HG03066 (cell line): Measurements from ENCODE around the gene ZNF266.

Experiments used
- ATAC-seq: cut with Tn5 transposase; IDR thresholded peaks from one replicate; pipeline ENCODE4 v1.9.1; 2021; ENCODE audit warnings: low read depth; ENCODE audit not compliant: unreplicated experiment

The ZNF266 gene

GRCh38 chr19:9435279-9436268 lies at the start of gene ZNF266:
Gene ZNF266 (minus strand): TSS chr19:9435573. CDS start chr19:9420089, 15,484 bp downstream.
- peak; percentile 83 for ATAC-seq

GRCh38 chr19:9485140-9485539 lies 49.8 kb upstream of the ZNF266 start:
- no peak for ATAC-seq

DNA sequence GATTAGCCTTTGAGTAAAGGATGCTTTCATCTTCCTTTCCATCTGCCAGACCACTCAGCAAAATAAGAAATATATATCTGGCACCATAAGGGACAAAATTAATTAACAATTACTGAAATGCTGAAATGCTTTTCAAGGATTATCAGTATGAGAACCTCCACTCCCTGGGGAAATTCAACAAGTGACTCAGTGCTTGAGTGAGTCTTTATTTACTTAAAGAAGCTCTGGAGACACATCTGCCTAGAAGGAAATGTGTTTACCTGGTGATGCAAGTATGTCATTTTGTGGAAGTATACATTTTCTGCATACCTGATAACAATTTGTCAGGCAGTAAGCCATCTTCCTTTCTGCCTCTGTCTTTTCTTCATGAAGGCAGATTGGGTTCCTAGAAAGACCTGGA lies 39.6 kb upstream of the ZNF266 start:
- ATAC-seq: no peak

- no peak for ATAC-seq
Measured at GRCh38 chr19:9467161-9467560, 31.8 kb upstream of the ZNF266 start.

- ATAC-seq: no peak
Measured at GRCh38 chr19:9461938-9462337, 26.6 kb upstream of the ZNF266 start.

- no peak for ATAC-seq
Measured at GRCh38 chr19:9456018-9456689, 20.8 kb upstream of the ZNF266 start.

GRCh38 chr19:9453953-9454352 lies 18.6 kb upstream of the ZNF266 start:
- no peak for ATAC-seq

GRCh38 chr19:9445037-9445436 lies 9.7 kb upstream of the ZNF266 start:
- no peak for ATAC-seq

- no peak for ATAC-seq
Measured at GRCh38 chr19:9436358-9436757, 985 bp upstream of the ZNF266 start.

DNA sequence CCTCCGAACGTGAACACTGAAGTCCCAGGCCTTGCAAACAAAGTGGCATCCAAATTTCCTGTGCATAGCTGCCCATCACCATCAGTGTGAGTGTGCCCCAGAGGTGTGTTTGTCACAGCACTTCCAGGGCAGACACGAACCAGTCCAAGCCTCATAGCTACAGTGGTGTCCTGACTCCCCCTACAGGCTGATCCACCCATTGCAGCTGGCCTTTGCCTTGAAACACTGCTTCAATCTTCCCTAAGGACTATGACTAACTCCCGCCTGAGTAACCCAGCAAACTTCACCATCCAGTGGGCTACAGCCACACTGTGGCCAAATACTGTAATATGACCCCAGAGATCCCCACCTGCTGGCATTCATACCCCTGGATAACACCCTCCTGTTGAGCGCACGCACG lies 3.9 kb downstream of the ZNF266 start:
- ATAC-seq: no peak

DNA sequence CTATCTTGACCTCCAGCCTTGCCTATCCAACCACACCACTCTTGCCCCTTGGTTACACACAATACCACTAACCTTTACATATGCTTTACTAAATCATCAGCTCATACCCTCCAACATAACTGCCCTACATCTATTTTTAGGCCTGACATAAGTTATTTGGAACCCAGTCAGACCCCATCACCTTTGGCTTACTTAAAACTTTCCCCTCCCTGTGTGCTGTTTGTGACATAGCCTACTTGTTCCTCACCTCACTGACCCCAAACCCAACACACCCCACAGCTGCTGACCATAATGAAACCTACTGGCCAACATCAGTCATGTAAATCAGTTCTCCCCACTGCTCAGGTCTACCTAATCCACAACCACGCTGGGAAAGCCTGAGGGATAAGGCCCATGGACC lies 4.9 kb downstream of the ZNF266 start:
- ATAC-seq: no peak

DNA sequence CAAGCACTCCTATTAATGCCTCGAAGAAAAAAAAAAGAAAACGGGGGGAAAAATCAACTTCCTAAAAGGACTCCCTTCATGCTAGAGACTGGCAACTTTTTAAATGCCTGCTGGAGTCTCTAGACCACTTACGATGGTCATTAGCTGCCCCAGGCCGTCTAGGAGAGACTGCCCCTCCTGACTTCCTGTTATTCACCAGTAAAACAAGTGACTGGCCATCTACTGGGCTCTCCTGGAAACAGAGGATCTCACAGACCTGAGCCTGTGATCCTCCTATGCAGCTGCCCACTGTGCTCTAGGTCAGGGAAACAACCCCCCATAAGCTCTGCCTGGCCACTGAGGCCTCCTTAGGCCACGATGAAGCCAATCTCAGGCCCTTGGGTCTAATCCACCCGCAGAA lies 7.4 kb downstream of the ZNF266 start:
- ATAC-seq: no peak

- no peak for ATAC-seq
Measured at GRCh38 chr19:9413240-9413954, 22.0 kb downstream of the ZNF266 start.

DNA sequence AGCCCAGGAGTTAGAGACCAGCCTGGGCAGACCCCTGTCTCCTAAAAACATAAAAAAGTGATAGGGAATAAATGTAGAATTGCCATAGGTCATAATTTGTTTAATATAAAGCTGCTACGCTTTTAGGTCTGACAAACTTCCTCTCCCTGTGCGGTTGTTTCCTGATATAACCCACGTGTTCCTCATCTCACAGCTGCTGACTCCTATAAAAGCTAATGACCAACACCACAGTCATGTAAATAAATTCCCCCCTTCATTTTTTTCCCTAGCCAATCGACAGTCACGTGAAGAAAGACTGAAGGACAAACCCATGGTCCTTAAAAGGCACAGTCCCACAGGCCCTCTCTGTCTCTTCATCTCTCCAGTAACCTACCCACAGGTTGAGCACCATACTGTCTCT lies 27.5 kb downstream of the ZNF266 start:
- ATAC-seq: no peak

- no peak for ATAC-seq
Measured at GRCh38 chr19:9406798-9407352, 28.5 kb downstream of the ZNF266 start.

DNA sequence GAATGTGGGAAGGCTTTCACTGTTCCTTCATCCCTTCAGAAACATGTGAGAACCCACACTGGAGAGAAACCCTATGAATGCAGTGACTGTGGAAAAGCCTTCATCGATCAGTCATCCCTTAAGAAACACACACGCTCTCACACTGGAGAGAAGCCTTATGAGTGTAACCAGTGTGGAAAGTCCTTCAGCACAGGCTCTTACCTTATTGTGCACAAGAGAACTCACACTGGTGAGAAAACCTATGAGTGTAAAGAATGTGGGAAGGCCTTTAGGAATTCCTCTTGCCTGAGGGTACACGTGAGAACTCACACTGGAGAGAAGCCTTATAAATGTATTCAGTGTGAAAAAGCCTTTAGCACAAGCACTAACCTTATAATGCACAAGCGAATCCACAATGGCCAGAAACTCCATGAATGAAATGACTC lies 54.0 kb downstream of the ZNF266 start:
- no peak for ATAC-seq

DNA sequence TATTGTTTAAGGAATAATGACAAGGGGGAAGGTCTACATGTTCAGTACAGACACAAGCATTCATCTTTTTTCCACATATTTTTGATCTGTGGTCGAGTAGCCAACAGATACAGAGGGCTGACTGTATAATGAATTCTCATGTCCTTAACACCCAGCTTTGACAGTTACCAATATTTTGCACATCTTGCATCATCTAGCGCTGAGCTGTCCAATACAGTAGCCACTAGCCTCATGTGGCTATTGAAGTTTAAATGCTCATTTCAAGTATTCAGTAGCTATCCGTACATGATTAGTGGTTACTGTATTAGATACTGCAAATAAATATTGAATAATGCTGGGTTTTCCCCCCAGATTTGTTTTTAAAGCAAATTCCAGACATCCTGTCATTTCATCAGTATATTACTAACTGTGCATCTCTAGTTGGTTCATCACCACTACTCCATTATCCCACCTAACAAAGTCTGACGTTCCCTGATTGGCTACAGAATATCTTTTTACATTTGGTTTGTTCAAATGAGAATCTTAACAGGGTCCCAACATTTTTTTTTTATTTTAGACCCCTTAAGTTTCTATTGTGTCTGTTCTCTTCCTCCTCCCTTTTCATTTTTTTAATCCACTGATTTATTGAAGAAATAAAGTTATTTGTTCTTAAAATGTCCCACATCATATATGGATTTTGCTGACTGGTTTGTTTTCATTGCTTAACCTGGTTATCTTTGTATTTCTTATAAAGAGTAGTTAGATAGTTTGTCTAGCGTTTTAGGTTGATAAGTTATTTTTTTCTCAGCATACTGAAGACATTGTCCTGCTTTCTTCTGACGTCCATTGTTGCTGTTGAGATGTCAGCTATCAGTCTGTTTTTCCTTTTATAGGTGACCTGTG lies 64.4 kb downstream of the ZNF266 start:
- no peak for ATAC-seq

- ATAC-seq: no peak
Measured at GRCh38 chr19:9362905-9363304, 72.5 kb downstream of the ZNF266 start, which contains the start of gene ZNF177. Gene ZNF177 (plus strand): TSS chr19:9363013. CDS start chr19:9378312, 15,299 bp downstream.
